ENCODE results near the gene ARL6IP4. TPM values are rescaled to one million over a fixed set of nuclear protein-coding genes. Genes with fewer than 3 reads are reported as not detected.
"Not testable (repeated sequence)": the region's sequence is repeated elsewhere in the genome, so short reads cannot be mapped to it uniquely, and the experiment has no call there.

ARL6IP4 gene
- total RNA-seq = 100 to 1,000 TPM; 158 to 185 (median 168) TPM
- 299 TPM for polyA plus RNA-seq
- long read RNA-seq, donor 1, transcript ARL6IP4-210 (6 exons, 1,491 nt) = minor isoform, 28 of 223 reads
- long read RNA-seq, donor 1, transcript ARL6IP4-208 (6 exons, 796 nt) = major isoform, 32 of 223 reads
- long read RNA-seq, donor 1, transcript ARL6IP4-220 (6 exons, 1,591 nt) = minor isoform, 15 of 223 reads
- long read RNA-seq, donor 1, transcript ARL6IP4-201 (6 exons, 1,644 nt) = minor isoform, 15 of 223 reads
- long read RNA-seq, donor 1, partial matches to known transcripts = 23 of 223 reads
- long read RNA-seq, donor 1, other reads (novel, unspliced or antisense) = 98 of 223 reads
- long read RNA-seq, donor 2, transcript ARL6IP4-201 (6 exons, 1,644 nt) = major isoform, 12 of 155 reads
- long read RNA-seq, donor 2, transcript ARL6IP4-210 (6 exons, 1,491 nt) = major isoform, 12 of 155 reads
- long read RNA-seq, donor 2, transcript ARL6IP4-220 (6 exons, 1,591 nt) = minor isoform, 11 of 155 reads
- long read RNA-seq, donor 2, transcript ARL6IP4-208 (6 exons, 796 nt) = minor isoform, 6 of 155 reads
- long read RNA-seq, donor 2, partial matches to known transcripts = 32 of 155 reads
- long read RNA-seq, donor 2, other reads (novel, unspliced or antisense) = 73 of 155 reads
- long read RNA-seq, donor 3, transcript ARL6IP4-201 (6 exons, 1,644 nt) = minor isoform, 26 of 158 reads
- long read RNA-seq, donor 3, transcript ARL6IP4-220 (6 exons, 1,591 nt) = major isoform, 30 of 158 reads
- long read RNA-seq, donor 3, transcript ARL6IP4-210 (6 exons, 1,491 nt) = minor isoform, 23 of 158 reads
- long read RNA-seq, donor 3, partial matches to known transcripts = 25 of 158 reads
- long read RNA-seq, donor 3, other reads (novel, unspliced or antisense) = 45 of 158 reads
- long read RNA-seq, donor 4, transcript ARL6IP4-208 (6 exons, 796 nt) = minor isoform, 12 of 150 reads
- long read RNA-seq, donor 4, transcript ARL6IP4-201 (6 exons, 1,644 nt) = minor isoform, 11 of 150 reads
- long read RNA-seq, donor 4, transcript ARL6IP4-210 (6 exons, 1,491 nt) = minor isoform, 11 of 150 reads
- long read RNA-seq, donor 4, transcript ARL6IP4-220 (6 exons, 1,591 nt) = major isoform, 18 of 150 reads
- long read RNA-seq, donor 4, partial matches to known transcripts = 29 of 150 reads
- long read RNA-seq, donor 4, other reads (novel, unspliced or antisense) = 61 of 150 reads

DNA sequence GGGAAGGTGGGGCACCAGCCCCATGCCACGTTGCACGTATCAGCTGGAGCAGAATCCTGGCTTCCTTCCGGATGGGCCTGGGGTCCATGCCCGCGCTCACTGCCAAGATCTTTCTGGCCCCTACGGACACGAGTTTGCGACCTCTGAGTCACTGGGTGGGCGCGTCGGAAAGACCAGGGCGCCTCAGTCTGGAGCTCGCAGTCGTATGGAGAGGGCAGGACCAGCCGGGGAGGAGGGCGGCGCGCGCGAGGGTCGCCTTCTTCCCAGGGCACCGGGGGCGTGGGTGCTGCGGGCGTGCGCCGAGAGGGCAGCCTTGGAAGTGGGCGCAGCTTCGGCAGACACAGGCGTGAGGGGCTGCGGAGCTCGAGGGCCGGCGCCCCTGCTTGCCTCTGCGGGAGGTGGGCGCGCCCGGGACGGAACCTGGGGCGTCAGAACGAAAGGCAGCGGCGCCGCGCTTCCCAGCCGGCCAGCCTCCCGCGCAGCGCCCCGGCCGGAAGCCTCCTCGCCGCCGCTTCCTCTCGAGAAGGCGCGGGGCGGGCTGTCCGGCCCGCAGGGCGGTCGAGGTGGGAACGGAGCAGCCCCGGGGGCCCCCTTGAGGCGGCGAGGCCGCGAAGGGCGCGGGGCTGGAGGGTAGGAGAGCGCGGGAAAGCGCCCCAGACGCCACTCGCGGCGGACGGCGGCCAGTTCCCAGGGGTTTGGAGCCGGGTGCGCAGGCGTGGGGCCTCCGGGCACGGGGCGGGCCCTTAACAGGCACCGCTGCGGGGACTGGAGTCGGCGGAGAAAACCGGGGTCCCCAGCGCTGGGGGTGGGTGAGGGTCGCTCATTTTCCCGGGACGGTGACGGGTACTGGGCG, at the start of gene ARL6IP4:
ARL6IP4 (plus strand) TSS at position 499 of the 853 bp plus-strand sequence. CDS start 459 bp downstream, outside the sequence.
- intact Hi-C loops (cut with DNase I) = loop anchor here in 3 of 4 donors (5.0 to 10.0 kb wide), 3 partner anchors 167 to 262 kb away; partner anchors contain the start of genes MPHOSPH9 (in 1 of the 3) and MTRFR (in 1 of the 3)
- under 1% methylated on average over 96 of the region's 96 CpGs for WGBS
- DNase-seq = peak; percentile 67 to 88 (median 87)
- ATAC-seq = peak; percentile 74 to 76
- peak within 1 kb of the TSS; percentile 75 for H3K4me3 ChIP-seq (ENCODE audit: low read length)
- peak within 1 kb of the TSS; percentile 43 for H3K27ac ChIP-seq (ENCODE audit: low read length)
- no peaks in the 10 kb centered on the region for H3K27me3 ChIP-seq (ENCODE audit: control insufficient read depth, insufficient read depth)
- H3K9me3 ChIP-seq (ENCODE audit: control insufficient read depth, low read length) = no peaks in the 10 kb centered on the region
- peaks cover 6% of the 10 kb centered on the region for H3K4me1 ChIP-seq (ENCODE audit: control insufficient read depth, insufficient read depth, low read length)

DNA sequence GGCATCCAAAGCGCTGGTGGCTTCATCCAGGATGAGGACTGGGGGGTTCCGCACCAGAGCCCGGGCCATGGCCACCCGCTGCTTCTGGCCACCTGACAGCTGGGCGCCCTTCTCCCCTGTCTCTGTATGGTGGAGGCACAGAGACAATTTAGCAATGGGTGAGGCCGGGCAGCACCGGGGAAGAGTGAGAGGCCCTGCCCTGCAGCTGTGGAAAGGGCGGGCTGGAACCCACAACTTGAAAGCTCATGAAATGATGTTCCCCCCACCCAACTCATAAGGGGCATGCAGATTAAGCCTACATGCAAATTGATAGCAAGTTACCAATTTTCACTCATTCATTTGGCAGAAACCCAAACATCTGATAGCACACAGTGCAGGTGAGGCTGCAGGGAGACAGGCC, 48.3 kb upstream of the ARL6IP4 start:
- DNase-seq (no peak), ATAC-seq (no peak)
- Histone ChIP-seq H3K4me3 (ENCODE audit: low read length) (no peak overlapping the region), H3K27me3 (ENCODE audit: control insufficient read depth, insufficient read depth) (no peaks in the 10 kb centered on the region), H3K27ac (ENCODE audit: low read length) (no peak overlapping the region), H3K9me3 (ENCODE audit: control insufficient read depth, low read length) (no peaks in the 10 kb centered on the region), H3K4me1 (ENCODE audit: control insufficient read depth, insufficient read depth, low read length) (no peaks in the 10 kb centered on the region)
- intact Hi-C loops (cut with DNase I) = no loop called here
- WGBS = 97% methylated on average over 8 of the region's 8 CpGs

DNA sequence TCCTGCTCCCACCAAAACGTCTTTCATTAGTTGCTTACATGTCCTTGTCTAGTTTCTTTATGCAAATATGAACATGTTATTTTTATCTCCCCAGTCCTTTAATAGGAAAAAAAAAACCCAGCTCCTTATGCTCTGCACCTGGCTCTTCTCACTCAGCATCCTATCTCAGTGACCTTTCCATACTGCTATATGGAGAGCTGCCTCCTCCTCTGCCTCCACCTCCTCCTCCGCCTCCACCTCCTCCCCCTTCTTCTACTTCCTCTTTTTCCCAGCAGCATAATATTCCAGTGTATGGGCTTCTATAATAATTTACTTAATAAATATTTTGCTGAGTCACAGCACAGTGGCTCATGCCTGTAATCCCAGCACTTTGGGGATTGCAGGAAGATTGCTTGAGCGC, 45.8 kb upstream of the ARL6IP4 start:
- no peaks in the 10 kb centered on the region for H3K27me3 ChIP-seq (ENCODE audit: control insufficient read depth, insufficient read depth)
- WGBS = 78% methylated on average over 3 of the region's 3 CpGs

DNA sequence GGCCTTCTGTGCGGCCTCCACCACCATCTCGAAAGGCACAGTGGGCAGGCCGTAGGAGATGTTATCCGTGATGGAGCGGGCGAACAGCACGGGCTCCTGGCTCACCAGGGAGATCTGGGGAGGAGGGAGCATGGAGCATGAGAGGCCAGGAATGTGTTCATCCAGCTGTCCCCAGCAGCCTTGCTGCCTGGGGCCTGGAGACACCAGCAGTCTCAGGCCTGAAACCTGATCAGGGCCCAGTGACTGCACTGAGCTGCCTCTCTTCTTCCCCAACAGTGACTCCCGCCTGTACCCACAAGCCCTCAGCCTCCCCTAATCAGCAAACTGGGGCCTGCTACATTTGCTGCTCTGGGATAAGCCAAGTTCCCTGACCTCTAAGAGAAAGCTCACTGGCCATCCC, 45.2 kb upstream of the ARL6IP4 start:
- no peaks in the 10 kb centered on the region for H3K9me3 ChIP-seq (ENCODE audit: control insufficient read depth, low read length)
- no peaks in the 10 kb centered on the region for H3K4me1 ChIP-seq (ENCODE audit: control insufficient read depth, insufficient read depth, low read length)
- DNase-seq (no peak), ATAC-seq (peak in 1 of 2 donors; percentile 34)
- H3K27me3 ChIP-seq (ENCODE audit: control insufficient read depth, insufficient read depth) = no peaks in the 10 kb centered on the region
- no peak overlapping the region for H3K4me3 ChIP-seq (ENCODE audit: low read length)
- 90% methylated on average over 8 of the region's 8 CpGs for WGBS
- intact Hi-C loops (cut with DNase I) = no loop called here
- no peak overlapping the region for H3K27ac ChIP-seq (ENCODE audit: low read length)

More for the DNA sequence above, 45.8 kb upstream of the ARL6IP4 start:
- H3K9me3 ChIP-seq (ENCODE audit: control insufficient read depth, low read length) = no peaks in the 10 kb centered on the region
- H3K4me3 ChIP-seq (ENCODE audit: low read length) = no peak overlapping the region
- intact Hi-C loops (cut with DNase I) = no loop called here
- no peak for DNase-seq
- ATAC-seq = no peak
- H3K4me1 ChIP-seq (ENCODE audit: control insufficient read depth, insufficient read depth, low read length) = no peaks in the 10 kb centered on the region
- no peak overlapping the region for H3K27ac ChIP-seq (ENCODE audit: low read length)

DNA sequence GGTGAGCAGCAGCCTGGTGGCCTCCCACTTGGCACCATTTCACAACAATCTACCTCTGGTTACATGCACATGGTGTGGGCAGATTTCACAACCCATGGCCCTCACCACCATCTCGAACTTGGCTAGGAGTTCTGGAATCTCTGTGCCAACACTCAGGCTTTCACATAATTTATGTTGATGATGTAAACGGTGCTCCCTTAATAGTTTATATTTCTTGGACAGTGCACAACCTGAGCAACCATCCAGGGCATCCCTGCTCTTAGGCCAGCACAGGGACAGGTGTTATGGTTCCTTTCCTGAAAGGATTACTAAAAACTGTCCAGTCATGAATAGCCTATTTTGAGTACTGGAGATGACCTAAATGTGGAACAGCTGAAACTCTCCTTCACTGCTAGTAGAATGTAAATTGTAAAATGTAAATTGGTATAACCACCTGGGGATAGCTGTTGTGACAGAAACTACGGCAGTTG, 42.8 kb upstream of the ARL6IP4 start:
- no peak for ATAC-seq
- no peak for DNase-seq
- Histone ChIP-seq H3K27me3 (ENCODE audit: control insufficient read depth, insufficient read depth) (no peaks in the 10 kb centered on the region), H3K9me3 (ENCODE audit: control insufficient read depth, low read length) (no peaks in the 10 kb centered on the region), H3K4me3 (ENCODE audit: low read length) (no peak overlapping the region), H3K4me1 (ENCODE audit: control insufficient read depth, insufficient read depth, low read length) (no peaks in the 10 kb centered on the region), H3K27ac (ENCODE audit: low read length) (no peak overlapping the region)
- WGBS = 81% methylated on average over 3 of the region's 3 CpGs
- intact Hi-C loops (cut with DNase I) = no loop called here

DNA sequence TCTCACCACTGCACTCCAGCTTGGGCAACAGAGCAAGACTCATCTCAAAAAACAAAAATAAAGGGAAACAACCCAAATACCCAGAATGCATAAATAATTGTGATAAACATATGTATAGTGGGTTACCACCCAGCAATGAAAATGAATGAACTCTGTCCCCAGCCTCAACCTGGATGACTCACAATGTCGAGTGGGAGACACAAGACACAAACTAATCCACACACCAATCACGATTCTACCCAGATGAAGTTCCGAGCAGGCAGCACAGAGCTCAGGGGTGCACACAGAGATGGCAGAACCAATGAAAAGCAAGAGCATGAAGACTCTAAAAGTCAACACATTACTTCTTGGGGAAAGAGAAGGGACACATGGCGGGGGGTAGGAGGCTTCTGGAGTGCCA, 41.4 kb upstream of the ARL6IP4 start:
- intact Hi-C loops (cut with DNase I) = no loop called here
- Histone ChIP-seq H3K4me1 (ENCODE audit: control insufficient read depth, insufficient read depth, low read length) (no peaks in the 10 kb centered on the region), H3K9me3 (ENCODE audit: control insufficient read depth, low read length) (no peaks in the 10 kb centered on the region), H3K27ac (ENCODE audit: low read length) (no peak overlapping the region), H3K27me3 (ENCODE audit: control insufficient read depth, insufficient read depth) (no peaks in the 10 kb centered on the region), H3K4me3 (ENCODE audit: low read length) (no peak overlapping the region)
- no peak for ATAC-seq
- no peak for DNase-seq
- WGBS = 90% methylated on average over 4 of the region's 4 CpGs

DNA sequence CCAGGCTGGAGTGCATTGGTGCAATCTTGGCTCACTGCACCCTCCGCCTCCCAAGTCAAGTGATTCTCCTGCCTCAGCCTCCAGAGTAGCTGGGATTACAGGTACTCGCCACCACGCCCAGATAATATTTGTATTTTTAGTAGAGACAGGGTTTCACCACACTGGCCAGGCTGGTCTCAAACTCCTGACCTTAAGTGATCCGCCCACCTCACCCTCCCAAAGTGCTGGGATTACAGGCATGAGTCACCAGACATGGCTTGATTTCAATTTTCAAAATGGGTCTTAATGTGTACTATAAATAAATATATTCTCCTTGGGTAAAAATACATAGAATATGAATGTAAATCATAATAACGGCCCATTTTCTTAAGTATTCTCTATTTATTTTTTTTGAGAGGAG, 39.1 kb upstream of the ARL6IP4 start:
- H3K4me3 ChIP-seq (ENCODE audit: low read length); H3K27ac ChIP-seq (ENCODE audit: low read length); ATAC-seq; H3K4me1 ChIP-seq (ENCODE audit: control insufficient read depth, insufficient read depth, low read length); DNase-seq; intact Hi-C loops (cut with DNase I); H3K27me3 ChIP-seq (ENCODE audit: control insufficient read depth, insufficient read depth); H3K9me3 ChIP-seq (ENCODE audit: control insufficient read depth, low read length): not testable (repeated sequence)
- 87% methylated on average over 5 of the region's 5 CpGs for WGBS

DNA sequence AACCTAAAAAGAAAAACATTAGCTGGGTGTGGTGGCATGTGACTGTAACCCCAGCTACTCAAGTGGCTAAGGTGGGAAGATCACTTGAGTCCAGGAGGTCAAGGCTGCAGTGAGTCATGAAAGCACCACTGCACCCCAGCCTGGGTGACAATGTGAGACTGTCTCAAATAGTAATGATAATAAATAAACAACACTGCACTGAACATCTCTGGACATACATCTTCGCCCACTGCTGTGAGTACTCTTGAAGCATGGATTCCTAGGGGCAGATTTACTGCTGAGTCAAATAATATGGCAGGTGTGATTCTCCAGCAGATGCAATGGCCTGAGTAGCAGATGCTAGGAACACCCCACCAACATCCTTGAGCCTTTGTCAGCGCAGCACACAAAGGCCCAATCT, 37.8 kb upstream of the ARL6IP4 start:
- no peak overlapping the region for H3K4me3 ChIP-seq (ENCODE audit: low read length)
- H3K4me1 ChIP-seq (ENCODE audit: control insufficient read depth, insufficient read depth, low read length) = peaks cover 5% of the 10 kb centered on the region
- WGBS = 84% methylated on average over 2 of the region's 2 CpGs
- DNase-seq (peak in 1 of 3 donors; percentile 28), ATAC-seq (peak in 1 of 2 donors; percentile 4)
- no peaks in the 10 kb centered on the region for H3K27me3 ChIP-seq (ENCODE audit: control insufficient read depth, insufficient read depth)
- no peaks in the 10 kb centered on the region for H3K9me3 ChIP-seq (ENCODE audit: control insufficient read depth, low read length)
- peak overlapping the region; percentile 38 for H3K27ac ChIP-seq (ENCODE audit: low read length)
- intact Hi-C loops (cut with DNase I) = no loop called here

DNA sequence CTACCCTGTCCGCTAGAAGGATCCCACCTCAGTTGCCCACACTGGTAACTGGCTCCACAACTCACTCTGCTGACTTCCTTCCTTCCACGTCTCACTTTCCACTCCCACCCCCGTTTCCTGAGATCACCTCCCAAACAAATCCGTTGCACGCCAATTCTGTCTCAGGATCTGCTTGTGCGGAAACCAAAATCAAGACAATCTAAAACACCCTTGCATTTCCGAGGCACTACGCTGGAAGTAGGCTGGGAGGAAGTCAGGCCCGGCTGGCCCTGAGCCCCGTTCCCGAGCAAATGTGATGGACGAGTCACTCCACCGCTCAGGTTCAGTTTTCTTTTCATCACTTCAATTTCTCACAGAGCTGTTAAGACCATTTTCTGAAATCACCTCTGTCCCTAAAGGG, 37.3 kb upstream of the ARL6IP4 start:
- H3K4me1 ChIP-seq (ENCODE audit: control insufficient read depth, insufficient read depth, low read length) = peaks cover 5% of the 10 kb centered on the region
- 40% methylated on average over 13 of the region's 13 CpGs for WGBS
- H3K9me3 ChIP-seq (ENCODE audit: control insufficient read depth, low read length) = no peaks in the 10 kb centered on the region
- intact Hi-C loops (cut with DNase I) = no loop called here
- H3K27me3 ChIP-seq (ENCODE audit: control insufficient read depth, insufficient read depth) = no peaks in the 10 kb centered on the region
- ATAC-seq = peak; percentile 5 to 51
- no peak overlapping the region for H3K4me3 ChIP-seq (ENCODE audit: low read length)
- peak overlapping the region; percentile 38 for H3K27ac ChIP-seq (ENCODE audit: low read length)
- DNase-seq = no peak

Measured in right cardiac atrium (tissue), 5 donors.